Osteocyte (in vitro differentiated cells): Measurements from ENCODE around the gene SLC26A3. TPM values are rescaled to one million over a fixed set of nuclear protein-coding genes. Genes with fewer than 3 reads are reported as not detected.

ENCODE experiments used
- DNase-seq: peaks from one replicate; pipeline ENCODE4 v3.0.0; 2021; ENCODE audit warnings: mixed read lengths; ENCODE audit not compliant: unreplicated experiment; ENCODE audit errors: extremely low spot score
- H3K27ac Mint-ChIP-seq: one replicate; pipeline ENCODE4 v1.8.0; 2021; ENCODE audit warnings: mild to moderate bottlenecking, mixed read lengths; ENCODE audit not compliant: unreplicated experiment
- H3K27me3 Mint-ChIP-seq: one replicate; pipeline ENCODE4 v1.8.0; 2021; ENCODE audit warnings: mixed read lengths; ENCODE audit not compliant: unreplicated experiment
- H3K36me3 Mint-ChIP-seq: one replicate; pipeline ENCODE4 v1.8.0; 2021; ENCODE audit warnings: mixed read lengths; ENCODE audit not compliant: unreplicated experiment
- H3K4me1 Mint-ChIP-seq: one replicate; pipeline ENCODE4 v1.8.0; 2021; ENCODE audit warnings: mixed read lengths; ENCODE audit not compliant: unreplicated experiment
- H3K4me3 Mint-ChIP-seq: one replicate; pipeline ENCODE4 v1.8.0; 2021; ENCODE audit warnings: mild to moderate bottlenecking, moderate library complexity, mixed read lengths; ENCODE audit not compliant: unreplicated experiment
- H3K9me3 Mint-ChIP-seq: one replicate; pipeline ENCODE4 v1.8.0; 2021; ENCODE audit warnings: mixed read lengths; ENCODE audit not compliant: unreplicated experiment
- total RNA-seq: library from RNA; stranded (reverse); gene quantifications from 2 replicates; pipeline ENCODE4 v1.2.1, GENCODE V29; 2021
- TF ChIP-seq, protein P1 (sequence below): fragments of 200-600 bp; sonication (generic); IDR thresholded peaks from 2 replicates; pipeline ENCODE4 v1.5.0; 2021; ENCODE audit warnings: antibody characterized with exemption, mild to moderate bottlenecking, moderate library complexity

Gene SLC26A3
- total RNA-seq, 1 donor from 2014 or later = not detected

DNA sequence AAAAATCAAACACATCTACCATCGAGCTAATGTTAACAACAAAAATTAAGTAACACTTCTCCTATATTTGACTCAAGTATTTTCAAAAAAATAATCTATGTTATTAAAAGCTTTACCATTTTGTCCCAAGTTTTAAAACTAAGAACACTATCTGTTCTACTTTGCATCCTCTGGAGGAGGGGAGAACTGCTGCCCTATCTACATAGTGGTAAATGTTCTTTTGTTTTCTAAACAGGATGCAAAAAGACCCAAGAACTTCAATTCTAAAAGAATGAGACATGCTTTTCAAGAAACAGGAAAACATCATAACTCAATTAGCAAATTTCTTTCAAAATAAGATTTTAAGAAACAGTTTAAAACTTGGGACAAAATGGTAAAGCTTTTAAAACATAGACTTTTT, 14.8 kb downstream of the SLC26A3 start:
- no peak overlapping the region for H3K27ac Mint-ChIP-seq
- no peaks in the 10 kb centered on the region for H3K36me3 Mint-ChIP-seq
- H3K4me3 Mint-ChIP-seq = no peak overlapping the region
- no peak for DNase-seq
- H3K9me3 Mint-ChIP-seq = no peaks in the 10 kb centered on the region
- peaks cover 57% of the 10 kb centered on the region for H3K27me3 Mint-ChIP-seq
- H3K4me1 Mint-ChIP-seq = no peaks in the 10 kb centered on the region
- TF ChIP-seq, protein P1, sequence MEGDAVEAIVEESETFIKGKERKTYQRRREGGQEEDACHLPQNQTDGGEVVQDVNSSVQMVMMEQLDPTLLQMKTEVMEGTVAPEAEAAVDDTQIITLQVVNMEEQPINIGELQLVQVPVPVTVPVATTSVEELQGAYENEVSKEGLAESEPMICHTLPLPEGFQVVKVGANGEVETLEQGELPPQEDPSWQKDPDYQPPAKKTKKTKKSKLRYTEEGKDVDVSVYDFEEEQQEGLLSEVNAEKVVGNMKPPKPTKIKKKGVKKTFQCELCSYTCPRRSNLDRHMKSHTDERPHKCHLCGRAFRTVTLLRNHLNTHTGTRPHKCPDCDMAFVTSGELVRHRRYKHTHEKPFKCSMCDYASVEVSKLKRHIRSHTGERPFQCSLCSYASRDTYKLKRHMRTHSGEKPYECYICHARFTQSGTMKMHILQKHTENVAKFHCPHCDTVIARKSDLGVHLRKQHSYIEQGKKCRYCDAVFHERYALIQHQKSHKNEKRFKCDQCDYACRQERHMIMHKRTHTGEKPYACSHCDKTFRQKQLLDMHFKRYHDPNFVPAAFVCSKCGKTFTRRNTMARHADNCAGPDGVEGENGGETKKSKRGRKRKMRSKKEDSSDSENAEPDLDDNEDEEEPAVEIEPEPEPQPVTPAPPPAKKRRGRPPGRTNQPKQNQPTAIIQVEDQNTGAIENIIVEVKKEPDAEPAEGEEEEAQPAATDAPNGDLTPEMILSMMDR = no peak

DNA sequence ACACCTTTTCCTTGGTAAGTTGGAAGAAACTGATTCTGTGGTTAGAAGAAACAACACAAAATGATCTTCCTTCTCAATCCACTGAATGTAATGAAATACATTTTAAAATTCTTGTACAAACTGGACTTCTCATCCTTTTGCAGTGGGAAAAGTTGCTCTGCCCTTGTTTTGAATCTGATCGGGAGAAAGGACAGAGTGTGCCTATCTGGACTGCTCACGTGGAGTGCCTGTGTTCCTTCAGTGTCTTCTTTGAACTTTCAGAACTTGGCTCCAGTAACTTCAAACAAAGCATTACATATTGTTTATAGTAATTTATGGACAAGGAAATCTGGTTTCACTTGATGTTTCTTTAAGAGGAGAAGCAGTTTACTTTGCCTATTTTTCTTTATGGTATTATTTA, 17.1 kb downstream of the SLC26A3 start:
- no peak for DNase-seq
- TF ChIP-seq, protein P1 = no peak
- Mint-ChIP-seq H3K27me3 (peaks cover 65% of the 10 kb centered on the region), H3K36me3 (no peaks in the 10 kb centered on the region), H3K4me1 (no peaks in the 10 kb centered on the region), H3K9me3 (no peaks in the 10 kb centered on the region), H3K4me3 (no peak overlapping the region), H3K27ac (no peak overlapping the region)

DNA sequence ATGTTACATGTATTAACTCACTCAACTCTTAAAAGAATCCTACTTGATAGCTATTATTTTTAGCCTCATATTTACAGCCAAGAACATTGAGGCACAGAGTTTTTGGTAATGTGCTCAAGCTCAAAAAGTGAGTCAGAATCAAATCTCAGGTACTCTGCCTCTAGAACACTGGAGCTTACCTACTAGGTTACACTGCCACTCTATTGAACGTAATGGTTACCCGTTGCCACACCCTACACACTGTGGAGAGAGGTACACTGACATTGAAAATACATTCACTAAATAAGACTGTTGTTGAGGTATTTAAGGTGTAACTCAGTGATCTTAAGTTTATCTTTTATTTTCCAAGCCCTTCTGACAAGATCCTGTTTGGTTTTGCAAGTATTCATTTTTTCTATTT, 17.9 kb downstream of the SLC26A3 start:
- H3K4me1 Mint-ChIP-seq = no peaks in the 10 kb centered on the region
- no peaks in the 10 kb centered on the region for H3K36me3 Mint-ChIP-seq
- TF ChIP-seq, protein P1 = no peak
- peaks cover 62% of the 10 kb centered on the region for H3K27me3 Mint-ChIP-seq
- H3K4me3 Mint-ChIP-seq = no peak overlapping the region
- H3K9me3 Mint-ChIP-seq = no peaks in the 10 kb centered on the region
- H3K27ac Mint-ChIP-seq = no peak overlapping the region
- no peak for DNase-seq

DNA sequence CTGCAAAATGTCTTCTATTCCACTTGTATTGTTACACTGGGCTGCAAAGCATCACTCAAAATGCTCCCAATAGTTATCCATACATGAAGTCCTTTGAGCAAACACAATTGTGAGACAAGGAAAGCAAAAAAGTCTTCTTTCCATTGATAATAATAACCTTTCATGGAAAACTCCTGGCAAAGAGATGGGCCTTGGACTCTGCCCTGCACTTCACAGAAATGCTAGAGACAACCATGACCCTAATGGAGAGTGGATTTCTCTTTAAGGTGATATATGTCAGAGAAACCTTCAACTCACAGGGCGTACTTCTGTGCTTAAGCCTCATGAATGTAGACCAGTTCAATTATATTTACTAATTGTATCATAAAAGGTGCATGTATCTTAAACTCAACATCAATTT, 19.4 kb downstream of the SLC26A3 start:
- Mint-ChIP-seq H3K9me3 (no peaks in the 10 kb centered on the region), H3K27me3 (peaks cover 62% of the 10 kb centered on the region), H3K27ac (no peak overlapping the region), H3K4me1 (no peaks in the 10 kb centered on the region), H3K4me3 (no peak overlapping the region), H3K36me3 (no peaks in the 10 kb centered on the region)
- TF ChIP-seq, protein P1 = no peak
- no peak for DNase-seq

DNA sequence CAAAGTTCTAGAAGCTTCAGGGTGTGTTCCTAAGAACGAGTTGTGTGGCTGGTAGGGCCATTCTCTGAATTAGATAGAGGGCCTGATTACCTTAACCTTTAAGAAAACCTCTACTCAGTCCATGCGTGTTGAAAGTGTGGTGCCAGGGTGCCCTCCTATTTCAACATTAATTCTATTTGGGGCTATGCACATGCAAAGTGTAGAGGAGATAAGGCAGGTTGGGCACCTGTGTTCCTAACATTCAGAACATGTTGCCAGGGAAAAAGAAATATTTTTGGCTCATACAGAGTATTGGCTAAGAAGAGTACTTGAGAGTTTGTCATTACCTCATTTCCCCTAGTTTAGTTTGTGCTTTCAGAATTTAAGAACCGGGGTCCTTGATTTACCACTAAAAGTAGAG, 20.6 kb downstream of the SLC26A3 start:
- TF ChIP-seq, protein P1 = no peak
- Mint-ChIP-seq H3K27me3 (peaks cover 55% of the 10 kb centered on the region), H3K27ac (no peak overlapping the region), H3K36me3 (no peaks in the 10 kb centered on the region), H3K9me3 (no peaks in the 10 kb centered on the region), H3K4me3 (no peak overlapping the region), H3K4me1 (no peaks in the 10 kb centered on the region)
- no peak for DNase-seq
